Measurements from ENCODE around the gene EDC4. TPM values are rescaled to one million over a fixed set of nuclear protein-coding genes. Genes with fewer than 3 reads are reported as not detected.

EDC4 gene
- total RNA-seq, 1 experiment from 2014 or later, result 99.9 TPM

GRCh38 chr16:67927131-67927941 is 54.5 kb downstream of the EDC4 start:
- TF ChIP-seq CTCF (conservative IDR thresholded peaks at IDR 0.05; ENCODE audit: low read depth, low read length) (no peak), EZH2 (IDR thresholded peaks at IDR 0.05; ENCODE audit: borderline replicate concordance, low read depth, low read length, poor library complexity, severe bottlenecking) (no peak)
- no peaks in the 10 kb centered on the region for H3K27me3 ChIP-seq (replicated peaks; ENCODE audit: insufficient read depth, low read depth, low read length, poor library complexity)
- peaks cover 15% of the 10 kb centered on the region for H3K36me3 ChIP-seq (ENCODE audit: insufficient read depth, low read length, poor library complexity, severe bottlenecking)
- H3K4me1 ChIP-seq (ENCODE audit: insufficient read depth, low read length, poor library complexity, severe bottlenecking), result peaks cover 22% of the 10 kb centered on the region
- no peaks in the 10 kb centered on the region for H3K9me3 ChIP-seq (ENCODE audit: low read depth, low read length, poor library complexity, severe bottlenecking)
- peak overlapping the region; percentile 63 for H3K27ac ChIP-seq (ENCODE audit: low read depth, low read length, poor library complexity, severe bottlenecking)
- no peak overlapping the region for H3K4me3 ChIP-seq (ENCODE audit: low read depth, low read length, poor library complexity, severe bottlenecking)
- no peak for DNase-seq (ENCODE audit: low spot score)
- CTCF ChIA-PET, result interaction anchor here (1.3 to 3.3 kb wide), 2 partner anchors 43 to 111 kb away, joined by 3 to 15 read pairs; partner anchors contain the start of gene NRN1L
- no TSS peak for BruUV-seq (replicated peaks)
- intact Hi-C loops (cut with micrococcal nuclease; ENCODE audit: unreplicated experiment), result loop anchor here (5.0 kb wide), 1 partner anchor 405 kb away; no protein-coding TSS in a partner anchor
- POLR2A ChIA-PET (ENCODE audit: low non-redundant PET), result interaction anchor here (0.5 kb wide), 1 partner anchor 223 kb away, joined by 4 read pairs; no protein-coding TSS in a partner anchor

- ChIA-PET POLR2A (ENCODE audit: low non-redundant PET) (no interaction called here), CTCF (interaction anchor here (1.3 to 3.3 kb wide), 2 partner anchors 44 to 111 kb away, joined by 3 to 15 read pairs; partner anchors contain the start of gene NRN1L)
- Histone ChIP-seq H3K4me3 (ENCODE audit: low read depth, low read length, poor library complexity, severe bottlenecking) (no peak overlapping the region), H3K36me3 (ENCODE audit: insufficient read depth, low read length, poor library complexity, severe bottlenecking) (peaks cover 15% of the 10 kb centered on the region), H3K9me3 (ENCODE audit: low read depth, low read length, poor library complexity, severe bottlenecking) (no peaks in the 10 kb centered on the region), H3K27ac (ENCODE audit: low read depth, low read length, poor library complexity, severe bottlenecking) (no peak overlapping the region), H3K27me3 (replicated peaks; ENCODE audit: insufficient read depth, low read depth, low read length, poor library complexity) (no peaks in the 10 kb centered on the region), H3K4me1 (ENCODE audit: insufficient read depth, low read length, poor library complexity, severe bottlenecking) (peaks cover 22% of the 10 kb centered on the region)
- TF ChIP-seq CTCF (conservative IDR thresholded peaks at IDR 0.05; ENCODE audit: low read depth, low read length) (no peak), EZH2 (IDR thresholded peaks at IDR 0.05; ENCODE audit: borderline replicate concordance, low read depth, low read length, poor library complexity, severe bottlenecking) (no peak)
- BruUV-seq (replicated peaks), result no TSS peak
- no peak for DNase-seq (ENCODE audit: low spot score)
- intact Hi-C loops (cut with micrococcal nuclease; ENCODE audit: unreplicated experiment), result loop anchor here (1.0 to 5.0 kb wide), 4 partner anchors 45 to 406 kb away; no protein-coding TSS in a partner anchor
Measured at GRCh38 chr16:67928147-67928546, 55.3 kb downstream of the EDC4 start.

- CTCF ChIA-PET, result interaction anchor here (1.3 to 3.3 kb wide), 2 partner anchors 45 to 112 kb away, joined by 3 to 15 read pairs; partner anchors contain the start of gene NRN1L
- no TSS peak for BruUV-seq (replicated peaks)
- intact Hi-C loops (cut with micrococcal nuclease; ENCODE audit: unreplicated experiment), result loop anchor here (1.0 to 5.0 kb wide), 4 partner anchors 45 to 406 kb away; no protein-coding TSS in a partner anchor
- peak; percentile 81 for DNase-seq (ENCODE audit: low spot score)
- no peaks in the 10 kb centered on the region for H3K27me3 ChIP-seq (replicated peaks; ENCODE audit: insufficient read depth, low read depth, low read length, poor library complexity)
- no peaks in the 10 kb centered on the region for H3K9me3 ChIP-seq (ENCODE audit: low read depth, low read length, poor library complexity, severe bottlenecking)
- H3K4me3 ChIP-seq (ENCODE audit: low read depth, low read length, poor library complexity, severe bottlenecking), result no peak overlapping the region
- H3K4me1 ChIP-seq (ENCODE audit: insufficient read depth, low read length, poor library complexity, severe bottlenecking), result peaks cover 22% of the 10 kb centered on the region
- TF ChIP-seq EZH2 (IDR thresholded peaks at IDR 0.05; ENCODE audit: borderline replicate concordance, low read depth, low read length, poor library complexity, severe bottlenecking) (no peak), CTCF (conservative IDR thresholded peaks at IDR 0.05; ENCODE audit: low read depth, low read length) (peak; percentile 94)
- H3K27ac ChIP-seq (ENCODE audit: low read depth, low read length, poor library complexity, severe bottlenecking), result no peak overlapping the region
- peaks cover 15% of the 10 kb centered on the region for H3K36me3 ChIP-seq (ENCODE audit: insufficient read depth, low read length, poor library complexity, severe bottlenecking)
- POLR2A ChIA-PET (ENCODE audit: low non-redundant PET), result no interaction called here
Measured at GRCh38 chr16:67928561-67929364, 55.9 kb downstream of the EDC4 start.

Data from A673 (cell line).